ENCODE results near the gene CASP2. TPM values are rescaled to one million over a fixed set of nuclear protein-coding genes. Genes with fewer than 3 reads are reported as not detected.
"Not testable (repeated sequence)": the region's sequence is repeated elsewhere in the genome, so short reads cannot be mapped to it uniquely, and the experiment has no call there.

Gene CASP2
- total and polyA plus RNA-seq, 2 of the 8 experiments (the other 6 are each of a cell fraction or from before 2014, with no cell fraction given) = 23.7 to 35.3 TPM

GRCh38 chr7:143289888-143290287, 1.7 kb downstream of the CASP2 start:
- H4K8ac ChIP-seq (ENCODE audit: extremely low read depth, insufficient read depth, low read length); H2BK5ac ChIP-seq (ENCODE audit: low read depth, low read length); H3K27ac ChIP-seq (ENCODE audit: low read depth, low read length); H3K14ac ChIP-seq (ENCODE audit: insufficient read length); H4K91ac ChIP-seq (replicated peaks; ENCODE audit: insufficient read length, low read length); FAIRE-seq; H2BK120ac ChIP-seq (replicated peaks; ENCODE audit: low read depth, low read length); H2BK20ac ChIP-seq (ENCODE audit: low read length); H3K79me1 ChIP-seq (ENCODE audit: low read depth, low read length); H3K4me1 ChIP-seq (replicated peaks in 1 of 4; ENCODE audit: control insufficient read depth in 3 of 4, insufficient read depth in 4 of 4, low read length in 3 of 4); H3K56ac ChIP-seq (replicated peaks; ENCODE audit: insufficient read length, low read depth, low read length); H2BK12ac ChIP-seq (ENCODE audit: low read depth, low read length); H2AK5ac ChIP-seq (ENCODE audit: low read depth, low read length); H3K4ac ChIP-seq (replicated peaks; ENCODE audit: insufficient read length, low read depth, low read length); H2AFZ ChIP-seq (ENCODE audit: low read length); H3K9ac ChIP-seq (replicated peaks in 1 of 4; ENCODE audit: extremely low read depth in 1 of 4, low read depth in 3 of 4, low read length in 3 of 4); H3K23ac ChIP-seq (ENCODE audit: insufficient read length); H4K5ac ChIP-seq (ENCODE audit: insufficient read length, low read depth, low read length); H4K20me1 ChIP-seq (replicated peaks in 1 of 2; ENCODE audit: control insufficient read depth in 1 of 2, insufficient read depth in 2 of 2, low read length in 2 of 2); H3K23me2 ChIP-seq (ENCODE audit: low read depth, low read length); DNase-seq (ENCODE audit: low read depth in 1 of 2, low spot score in 2 of 2); H3K18ac ChIP-seq (ENCODE audit: extremely low read depth, low read length); H2BK15ac ChIP-seq (ENCODE audit: low read length): not testable (repeated sequence)
- POLR2A ChIA-PET (ENCODE audit: partially characterized antibody) = interaction anchor here (0.7 to 2.0 kb wide), 4 partner anchors 10 to 103 kb away, joined by 3 to 10 read pairs (median 3); no protein-coding TSS in a partner anchor
- Histone ChIP-seq H3K4me2 (ENCODE audit: insufficient read depth in 1 of 2, low read depth in 2 of 2, low read length in 2 of 2) (peak overlapping the region; percentile 84 to 97), H3K36me3 (ENCODE audit: control insufficient read depth in 2 of 4, insufficient read depth in 4 of 4, low read length in 3 of 4) (peaks cover 19 to 41% (median 32%) of the 10 kb centered on the region in 4 experiments), H3K4me3 (ENCODE audit: extremely low read depth in 1 of 4, insufficient read depth in 2 of 4, low read depth in 3 of 4, low read length in 4 of 4) (peak overlapping the region in 3 of 4 experiments; percentile 81 to 96 (median 89); a peak in 5 of 8 replicates), H3K79me2 (ENCODE audit: control insufficient read depth in 1 of 2, insufficient read depth in 2 of 2, low read length in 2 of 2) (peaks cover 0 to 36% of the 10 kb centered on the region in 2 experiments; a peak in 3 of 4 replicates), H3K27me3 (replicated peaks in 1 of 4; ENCODE audit: control insufficient read depth in 3 of 4, extremely low read depth in 1 of 4, insufficient read depth in 3 of 4, low read length in 3 of 4) (peaks cover 10 to 21% (median 20%) of the 10 kb centered on the region in 4 experiments), H3K9me3 (ENCODE audit: insufficient read depth in 2 of 2, low read depth in 1 of 2, low read length in 1 of 2) (peaks cover 6 to 13% of the 10 kb centered on the region in 2 experiments)
- whole genome bisulfite sequencing, 2 experiments (ENCODE audit: extremely low coverage in 1 of 2, insufficient coverage in 1 of 2, insufficient read length in 1 of 2, insufficient replicate concordance in 2 of 2, low coverage in 1 of 2, low lambda C conversion rate in 2 of 2, missing lambda C conversion rate in 1 of 2) = 90% methylated on average over 3 of the region's 4 CpGs; no CpG with 5 or more reads in 1 of the 2 experiments
- CTCF ChIA-PET (ENCODE audit: partially characterized antibody) = interaction anchor here (0.6 to 9.1 kb wide), 4 partner anchors 10 to 50 kb away, joined by 3 to 85 read pairs (median 18); no protein-coding TSS in a partner anchor

Measured in H1 (cell line).